Calu3 (cell line): Measurements from ENCODE around the gene PSENEN. TPM values are rescaled to one million over a fixed set of nuclear protein-coding genes. Genes with fewer than 3 reads are reported as not detected.

Experiments
- BruUV-seq: library from RNA; stranded (reverse); fragments of 400-500 nt; replicated peaks from 2 replicates; lab custom pipeline; 2021; lab: Mats Ljungman, UMichigan
- CTCF ChIA-PET: fragments of 300-600 bp; sonication (Branson Sonifier 250); formaldehyde crosslinking; loops from one replicate; lab custom pipeline; 2022; ENCODE audit warnings: antibody characterized with exemption; lab: Charles Lee
- DNase-seq: peaks from one replicate; pipeline ENCODE4 v3.0.0; 2022
- H3K27ac Mint-ChIP-seq: one replicate; pipeline ENCODE4 v1.8.0; 2022; ENCODE audit warnings: mixed read lengths; ENCODE audit not compliant: unreplicated experiment
- H3K27me3 Mint-ChIP-seq: one replicate; pipeline ENCODE4 v1.8.0; 2022; ENCODE audit warnings: mixed read lengths; ENCODE audit not compliant: unreplicated experiment
- H3K36me3 Mint-ChIP-seq: one replicate; pipeline ENCODE4 v1.8.0; 2022; ENCODE audit warnings: mild to moderate bottlenecking, moderate library complexity, mixed read lengths; ENCODE audit not compliant: insufficient read depth, unreplicated experiment
- H3K4me1 Mint-ChIP-seq: one replicate; pipeline ENCODE4 v1.8.0; 2022; ENCODE audit warnings: mild to moderate bottlenecking, low read depth, mixed read lengths; ENCODE audit not compliant: unreplicated experiment
- H3K4me3 Mint-ChIP-seq: one replicate; pipeline ENCODE4 v1.8.0; 2022; ENCODE audit warnings: mild to moderate bottlenecking, low read depth, moderate library complexity, mixed read lengths; ENCODE audit not compliant: unreplicated experiment
- H3K9me3 Mint-ChIP-seq: one replicate; pipeline ENCODE4 v1.8.0; 2022; ENCODE audit warnings: low read depth, mixed read lengths; ENCODE audit not compliant: unreplicated experiment
- CTCF ChIP-seq: fragments of 200-600 bp; IDR thresholded peaks from one replicate; pipeline ENCODE4 v1.8.0; 2022; ENCODE audit warnings: antibody characterized with exemption; ENCODE audit not compliant: unreplicated experiment
- intact Hi-C: fragments of 100-400 bp; cut with micrococcal nuclease; formaldehyde crosslinking; loops from one replicate; pipeline ENCODE4 v1.10.0; 2022; ENCODE audit not compliant: unreplicated experiment
- total RNA-seq: library from RNA; stranded (reverse); gene quantifications from 2 replicates; pipeline ENCODE4 v1.2.3, GENCODE V29; 2022

PSENEN gene
- total RNA-seq, 1 experiment from 2014 or later = 114 TPM

- CTCF ChIA-PET = interaction anchor here (1.3 kb wide), 1 partner anchor 13 kb away, joined by 3 read pairs; no protein-coding TSS in a partner anchor
- intact Hi-C loops = no loop called here
- no peaks in the 10 kb centered on the region for H3K9me3 Mint-ChIP-seq
Measured at GRCh38 chr19:35714601-35715354, 30.7 kb upstream of the PSENEN start.

GRCh38 chr19:35715355-35715809 lies 30.1 kb upstream of the PSENEN start:
- peak overlapping the region; percentile 77 for H3K4me3 Mint-ChIP-seq
- CTCF ChIA-PET = interaction anchor here (0.9 to 1.3 kb wide), 3 partner anchors 13 to 166 kb away, joined by 3 to 5 read pairs (median 4); no protein-coding TSS in a partner anchor

More at GRCh38 chr19:35714601-35715354, 30.7 kb upstream of the PSENEN start:
- H3K27me3 Mint-ChIP-seq = peaks cover 47% of the 10 kb centered on the region
- H3K27ac Mint-ChIP-seq = peak overlapping the region; percentile 43
- TF ChIP-seq CTCF = no peak
- H3K4me1 Mint-ChIP-seq = peaks cover 25% of the 10 kb centered on the region
- BruUV-seq = no TSS peak
- peaks cover 39% of the 10 kb centered on the region for H3K36me3 Mint-ChIP-seq
- H3K4me3 Mint-ChIP-seq = peak overlapping the region; percentile 77
- DNase-seq = no peak

DNA sequence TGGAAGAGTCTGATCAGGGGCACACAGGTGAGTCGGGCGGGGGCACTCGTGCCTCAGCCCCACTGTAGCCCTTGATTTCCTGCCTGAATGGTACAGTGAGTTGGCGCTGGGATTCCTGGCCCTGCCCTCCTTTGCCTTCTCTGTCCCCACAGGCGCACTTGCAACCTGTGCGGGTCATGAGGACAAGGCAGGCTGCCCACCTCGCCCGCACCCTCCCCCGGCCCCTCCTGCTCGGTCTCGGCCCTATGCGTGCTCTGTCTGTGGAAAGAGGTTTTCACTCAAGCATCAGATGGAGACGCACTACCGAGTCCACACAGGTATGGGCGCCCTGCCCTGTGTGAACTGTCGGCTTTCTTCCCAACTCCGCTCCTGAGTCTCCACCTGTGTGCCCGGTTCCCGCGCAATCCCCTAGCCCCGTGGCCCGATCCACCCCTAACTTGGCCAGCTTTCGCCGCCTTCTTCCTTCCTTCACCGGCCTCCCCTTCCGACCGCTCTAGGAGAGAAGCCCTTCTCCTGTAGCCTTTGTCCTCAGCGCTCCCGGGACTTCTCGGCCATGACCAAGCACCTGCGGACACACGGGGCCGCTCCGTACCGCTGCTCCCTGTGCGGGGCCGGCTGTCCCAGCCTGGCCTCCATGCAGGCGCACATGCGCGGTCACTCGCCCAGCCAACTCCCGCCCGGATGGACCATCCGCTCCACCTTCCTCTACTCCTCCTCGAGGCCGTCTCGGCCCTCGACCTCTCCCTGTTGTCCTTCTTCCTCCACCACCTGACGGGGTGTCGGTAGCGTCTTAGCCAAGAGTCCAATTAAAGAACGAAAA lies 29.3 kb upstream of the PSENEN start:
- intact Hi-C loops = loop anchor here (2.0 kb wide), 1 partner anchor 161 kb away; no protein-coding TSS in a partner anchor
- DNase-seq = peak; percentile 71

More at GRCh38 chr19:35715355-35715809, 30.1 kb upstream of the PSENEN start:
- no TSS peak for BruUV-seq
- Mint-ChIP-seq H3K27me3 (peaks cover 42% of the 10 kb centered on the region), H3K27ac (peak overlapping the region; percentile 43), H3K4me1 (peaks cover 30% of the 10 kb centered on the region), H3K9me3 (no peaks in the 10 kb centered on the region), H3K36me3 (peaks cover 44% of the 10 kb centered on the region)
- DNase-seq = no peak
- intact Hi-C loops = no loop called here
- TF ChIP-seq CTCF = no peak

More for the DNA sequence above, 29.3 kb upstream of the PSENEN start:
- BruUV-seq = TSS peak; percentile 13
- H3K27me3 Mint-ChIP-seq = peaks cover 33% of the 10 kb centered on the region
- peaks cover 52% of the 10 kb centered on the region for H3K36me3 Mint-ChIP-seq
- TF ChIP-seq CTCF = no peak
- no peaks in the 10 kb centered on the region for H3K9me3 Mint-ChIP-seq
- peak overlapping the region; percentile 45 for H3K27ac Mint-ChIP-seq
- H3K4me3 Mint-ChIP-seq = peak overlapping the region; percentile 77
- peaks cover 30% of the 10 kb centered on the region for H3K4me1 Mint-ChIP-seq
- CTCF ChIA-PET = interaction anchor here (0.9 to 1.3 kb wide), 3 partner anchors 14 to 167 kb away, joined by 3 to 5 read pairs (median 4); no protein-coding TSS in a partner anchor
